MM.1S (cell line): Measurements from ENCODE around the gene CDKL1.
"Not testable (repeated sequence)": the region's sequence is repeated elsewhere in the genome, so short reads cannot be mapped to it uniquely, and the experiment has no call there.

Experiments
- EZH2 ChIP-seq: fragments of 300-600 bp; sonication (generic); optimal IDR thresholded peaks from 2 replicates; pipeline ENCODE3; 2017; ENCODE audit warnings: low read depth, mild to moderate bottlenecking, antibody characterized with exemption, low read length, mixed read lengths
- TF ChIP-seq, protein P1 (sequence below): fragments of 300-600 bp; sonication (generic); IDR thresholded peaks from 2 replicates; pipeline ENCODE4 v1.5.1; 2016; ENCODE audit warnings: antibody characterized with exemption, low read length, mixed read lengths

GRCh38 chr14:50356283-50356682, 40.4 kb downstream of the CDKL1 start:
- TF ChIP-seq, protein P1, sequence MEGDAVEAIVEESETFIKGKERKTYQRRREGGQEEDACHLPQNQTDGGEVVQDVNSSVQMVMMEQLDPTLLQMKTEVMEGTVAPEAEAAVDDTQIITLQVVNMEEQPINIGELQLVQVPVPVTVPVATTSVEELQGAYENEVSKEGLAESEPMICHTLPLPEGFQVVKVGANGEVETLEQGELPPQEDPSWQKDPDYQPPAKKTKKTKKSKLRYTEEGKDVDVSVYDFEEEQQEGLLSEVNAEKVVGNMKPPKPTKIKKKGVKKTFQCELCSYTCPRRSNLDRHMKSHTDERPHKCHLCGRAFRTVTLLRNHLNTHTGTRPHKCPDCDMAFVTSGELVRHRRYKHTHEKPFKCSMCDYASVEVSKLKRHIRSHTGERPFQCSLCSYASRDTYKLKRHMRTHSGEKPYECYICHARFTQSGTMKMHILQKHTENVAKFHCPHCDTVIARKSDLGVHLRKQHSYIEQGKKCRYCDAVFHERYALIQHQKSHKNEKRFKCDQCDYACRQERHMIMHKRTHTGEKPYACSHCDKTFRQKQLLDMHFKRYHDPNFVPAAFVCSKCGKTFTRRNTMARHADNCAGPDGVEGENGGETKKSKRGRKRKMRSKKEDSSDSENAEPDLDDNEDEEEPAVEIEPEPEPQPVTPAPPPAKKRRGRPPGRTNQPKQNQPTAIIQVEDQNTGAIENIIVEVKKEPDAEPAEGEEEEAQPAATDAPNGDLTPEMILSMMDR: not testable (repeated sequence)
- not testable (repeated sequence) for TF ChIP-seq EZH2
